Mesothelial cell of epicardium (in vitro differentiated cells): Measurements from ENCODE around the gene TRIM40. TPM values are rescaled to one million over a fixed set of nuclear protein-coding genes. Genes with fewer than 3 reads are reported as not detected.
"Not testable (repeated sequence)": the region's sequence is repeated elsewhere in the genome, so short reads cannot be mapped to it uniquely, and the experiment has no call there.

Source experiments
- DNase-seq, 2 experiments: peaks; one replicate each; pipeline ENCODE4 v3.0.0; 2021; ENCODE audit warnings: low spot score in 2 of 2; ENCODE audit not compliant: unreplicated experiment in 2 of 2
- H3K27ac Mint-ChIP-seq: 2 replicates; pipeline ENCODE4 v1.8.0; 2021; ENCODE audit warnings: mixed read lengths
- H3K27me3 Mint-ChIP-seq: 2 replicates; pipeline ENCODE4 v1.8.0; 2021; ENCODE audit warnings: low read depth, mixed read lengths
- H3K36me3 Mint-ChIP-seq: 2 replicates; pipeline ENCODE4 v1.8.0; 2021; ENCODE audit warnings: mixed read lengths
- H3K4me1 Mint-ChIP-seq: 2 replicates; pipeline ENCODE4 v1.8.0; 2021; ENCODE audit warnings: mixed read lengths
- H3K4me3 Mint-ChIP-seq: 2 replicates; pipeline ENCODE4 v1.8.0; 2021; ENCODE audit warnings: mild to moderate bottlenecking, moderate library complexity, mixed read lengths
- H3K9me3 Mint-ChIP-seq: 2 replicates; pipeline ENCODE4 v1.8.0; 2021; ENCODE audit warnings: mixed read lengths
- total RNA-seq: library from RNA; stranded (reverse); gene quantifications from 3 replicates; pipeline ENCODE4 v1.2.1, GENCODE V29; 2021
- TF ChIP-seq, protein P1 (sequence below): fragments of 200-600 bp; sonication (generic); IDR thresholded peaks from one replicate; pipeline ENCODE4 v1.5.0; 2021; ENCODE audit warnings: antibody characterized with exemption; ENCODE audit not compliant: unreplicated experiment

TRIM40 gene
- total RNA-seq, 1 donor from 2014 or later: not detected

DNA sequence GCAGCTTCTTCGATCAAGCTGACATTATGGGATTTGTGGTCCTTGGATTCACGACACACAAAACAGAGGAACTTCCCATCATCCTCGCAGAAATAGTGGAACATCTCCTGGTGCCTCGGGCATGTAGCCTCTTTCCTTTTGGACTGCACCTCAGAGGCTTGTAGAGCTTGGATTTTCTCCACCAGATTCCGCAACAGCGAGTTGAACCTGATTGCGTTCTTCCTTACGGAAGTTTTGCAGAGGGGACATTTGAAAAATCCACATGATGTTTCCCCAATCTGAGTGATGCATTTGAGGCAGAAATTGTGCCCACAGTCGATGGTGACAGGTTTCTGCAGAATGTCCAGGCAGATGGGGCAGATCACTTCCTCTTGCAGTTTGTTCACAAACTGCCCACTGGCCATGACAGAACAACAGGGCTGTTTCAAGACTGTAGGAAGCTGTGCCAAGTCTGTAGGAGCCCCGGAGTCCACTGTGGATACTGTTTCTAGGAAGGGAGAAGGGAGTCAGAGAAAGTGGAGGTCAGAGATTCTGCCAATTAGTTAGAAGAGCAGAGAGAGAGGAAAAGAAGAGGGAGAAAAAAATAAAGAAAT, 23.4 kb upstream of the TRIM40 start:
- Mint-ChIP-seq H3K9me3 (no peaks in the 10 kb centered on the region), H3K4me3 (no peak overlapping the region), H3K4me1 (no peaks in the 10 kb centered on the region), H3K27me3 (peaks cover 79% of the 10 kb centered on the region), H3K36me3 (no peaks in the 10 kb centered on the region), H3K27ac (no peak overlapping the region)
- DNase-seq: no peak
- TF ChIP-seq, protein P1, sequence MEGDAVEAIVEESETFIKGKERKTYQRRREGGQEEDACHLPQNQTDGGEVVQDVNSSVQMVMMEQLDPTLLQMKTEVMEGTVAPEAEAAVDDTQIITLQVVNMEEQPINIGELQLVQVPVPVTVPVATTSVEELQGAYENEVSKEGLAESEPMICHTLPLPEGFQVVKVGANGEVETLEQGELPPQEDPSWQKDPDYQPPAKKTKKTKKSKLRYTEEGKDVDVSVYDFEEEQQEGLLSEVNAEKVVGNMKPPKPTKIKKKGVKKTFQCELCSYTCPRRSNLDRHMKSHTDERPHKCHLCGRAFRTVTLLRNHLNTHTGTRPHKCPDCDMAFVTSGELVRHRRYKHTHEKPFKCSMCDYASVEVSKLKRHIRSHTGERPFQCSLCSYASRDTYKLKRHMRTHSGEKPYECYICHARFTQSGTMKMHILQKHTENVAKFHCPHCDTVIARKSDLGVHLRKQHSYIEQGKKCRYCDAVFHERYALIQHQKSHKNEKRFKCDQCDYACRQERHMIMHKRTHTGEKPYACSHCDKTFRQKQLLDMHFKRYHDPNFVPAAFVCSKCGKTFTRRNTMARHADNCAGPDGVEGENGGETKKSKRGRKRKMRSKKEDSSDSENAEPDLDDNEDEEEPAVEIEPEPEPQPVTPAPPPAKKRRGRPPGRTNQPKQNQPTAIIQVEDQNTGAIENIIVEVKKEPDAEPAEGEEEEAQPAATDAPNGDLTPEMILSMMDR: no peak

GRCh38 chr6:30113003-30113759, 22.8 kb upstream of the TRIM40 start, which contains the start of gene TRIM31:
TRIM31 (minus strand) TSS chr6:30113090; CDS start chr6:30112805, 285 bp downstream.
- no peak for DNase-seq
- peaks cover 76% of the 10 kb centered on the region for H3K27me3 Mint-ChIP-seq
- no peaks in the 10 kb centered on the region for H3K9me3 Mint-ChIP-seq
- H3K4me3 Mint-ChIP-seq: no peak within 1 kb of the TSS
- H3K36me3 Mint-ChIP-seq: no peaks in the 10 kb centered on the region
- H3K4me1 Mint-ChIP-seq: no peaks in the 10 kb centered on the region
- no peak within 1 kb of the TSS for H3K27ac Mint-ChIP-seq
- TF ChIP-seq, protein P1: no peak

DNA sequence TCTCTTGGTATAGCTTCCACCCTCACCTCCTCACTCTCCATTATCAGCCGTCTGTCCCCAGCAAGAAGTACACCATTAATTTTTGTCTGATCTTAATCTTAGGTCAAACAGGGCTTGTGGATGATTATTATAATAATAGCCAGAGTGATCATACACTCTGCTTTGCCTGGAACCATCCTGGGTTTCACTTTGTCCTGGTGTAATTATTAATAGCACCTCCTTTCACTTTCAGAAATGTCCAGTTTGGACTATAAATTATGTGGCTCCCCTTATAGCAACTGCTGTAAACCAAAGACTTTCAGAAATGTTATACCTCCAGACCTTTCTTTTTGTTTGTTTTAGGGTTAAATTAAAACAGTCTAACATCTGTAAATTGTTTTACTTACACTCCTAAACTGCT, 22.1 kb upstream of the TRIM40 start:
- DNase-seq: no peak
- H3K27ac Mint-ChIP-seq: no peak overlapping the region
- H3K36me3 Mint-ChIP-seq: no peaks in the 10 kb centered on the region
- no peaks in the 10 kb centered on the region for H3K9me3 Mint-ChIP-seq
- no peaks in the 10 kb centered on the region for H3K4me1 Mint-ChIP-seq
- H3K4me3 Mint-ChIP-seq: no peak overlapping the region
- TF ChIP-seq, protein P1: no peak
- peaks cover 74% of the 10 kb centered on the region for H3K27me3 Mint-ChIP-seq

- no peaks in the 10 kb centered on the region for H3K4me1 Mint-ChIP-seq
These were observed 19.2 kb upstream of the TRIM40 start for GRCh38 chr6:30116724-30117123.

GRCh38 chr6:30118691-30119090, 17.2 kb upstream of the TRIM40 start:
- not testable (repeated sequence) for H3K36me3 Mint-ChIP-seq, H3K9me3 Mint-ChIP-seq, H3K4me3 Mint-ChIP-seq, H3K27ac Mint-ChIP-seq, H3K4me1 Mint-ChIP-seq, DNase-seq
- peaks cover 76% of the 10 kb centered on the region for H3K27me3 Mint-ChIP-seq

More at GRCh38 chr6:30116724-30117123, 19.2 kb upstream of the TRIM40 start:
- Mint-ChIP-seq H3K4me3 (no peak overlapping the region), H3K9me3 (no peaks in the 10 kb centered on the region), H3K27me3 (peaks cover 78% of the 10 kb centered on the region), H3K27ac (no peak overlapping the region), H3K36me3 (no peaks in the 10 kb centered on the region)
- no peak for DNase-seq
- TF ChIP-seq, protein P1: peak; percentile 59
